OCI-LY7 (cell line): ENCODE measurements around the gene HERC6.

Experiments used
- CTCF ChIP-seq: fragments of 200-600 bp; sonication (generic); conservative IDR thresholded peaks from 2 replicates; pipeline ENCODE4 v1.5.1; 2014; ENCODE audit warnings: mild to moderate bottlenecking, antibody characterized with exemption, low read length, moderate library complexity, mixed read lengths
- EZH2phosphoT487 ChIP-seq: fragments of 200-600 bp; sonication (generic); IDR thresholded peaks from 2 replicates; pipeline ENCODE4 v1.6.1; 2018; ENCODE audit warnings: low read depth, borderline replicate concordance, mild to moderate bottlenecking, mixed run types, antibody characterized with exemption, low read length, moderate library complexity, mixed read lengths

GRCh38 chr4:88409206-88409605 is 30.6 kb downstream of the HERC6 start:
- TF ChIP-seq CTCF: no peak
- TF ChIP-seq EZH2phosphoT487: no peak
